Right atrium auricular region (tissue), 2 donors: ENCODE measurements around the gene GABRG3. TPM values are rescaled to one million over a fixed set of nuclear protein-coding genes. Genes with fewer than 3 reads are reported as not detected.
A peak's percentile ranks its signal among the peaks of the same experiment; 100 is the strongest.

Source experiments
- DNase-seq: peaks from one replicate; pipeline ENCODE4 v3.0.0-alpha.2; 2019; ENCODE audit warnings: low spot score
- H3K27ac ChIP-seq, 2 donors: fragments of 200-600 bp; sonication (generic); 1 replicate in 1 of 2; 2 replicates in 1 of 2; pipeline ENCODE4 v1.5.1; 2016 to 2019
- H3K27me3 ChIP-seq, 2 donors: fragments of 200-600 bp; sonication (generic); one replicate each; pipeline versions ENCODE4 v1.5.1 to v1.6.0; 2017 to 2019
- H3K36me3 ChIP-seq: fragments of 200-600 bp; sonication (generic); one replicate; pipeline ENCODE4 v1.5.1; 2016
- H3K4me1 ChIP-seq, 2 donors: fragments of 200-600 bp; sonication (generic); one replicate each; pipeline versions ENCODE4 v1.5.1 to v1.6.0; 2017 to 2019
- H3K4me3 ChIP-seq, 2 donors: fragments of 200-600 bp; sonication (generic); 1 replicate in 1 of 2; 2 replicates in 1 of 2; pipeline ENCODE4 v1.5.1; 2017 to 2019; ENCODE audit warnings: mild to moderate bottlenecking in 1 of 2, moderate library complexity in 1 of 2
- H3K9me3 ChIP-seq, 2 donors: fragments of 200-600 bp; sonication (generic); one replicate each; pipeline ENCODE4 v1.5.1; 2019
- CTCF ChIP-seq, 2 donors: fragments of 200-600 bp; sonication (generic); IDR thresholded peaks; one replicate each; pipeline ENCODE4 v1.5.1; 2019; ENCODE audit warnings: antibody characterized with exemption in 2 of 2
- total RNA-seq, 2 donors: library from RNA; depleted of rRNA; stranded (reverse); fragments of >200 nt; gene quantifications; one replicate each; pipeline ENCODE4 v1.1.0, GENCODE V29; 2016

The GABRG3 gene
- total RNA-seq, 2 donors from 2014 or later = not detected

GRCh38 chr15:27042646-27043045, 71.7 kb downstream of the GABRG3 start:
- Histone ChIP-seq H3K4me1 (no peaks in the 10 kb centered on the region), H3K4me3 (no peak overlapping the region), H3K36me3 (no peaks in the 10 kb centered on the region), H3K27me3 (no peaks in the 10 kb centered on the region), H3K9me3 (no peaks in the 10 kb centered on the region), H3K27ac (no peak overlapping the region)
- peak; percentile 36 for DNase-seq
- TF ChIP-seq CTCF (IDR thresholded peaks at IDR 0.05) = no peak

- H3K27ac ChIP-seq = no peak overlapping the region
- TF ChIP-seq CTCF (IDR thresholded peaks at IDR 0.05) = no peak
- no peak for DNase-seq
- H3K36me3 ChIP-seq = no peaks in the 10 kb centered on the region
- H3K27me3 ChIP-seq = no peaks in the 10 kb centered on the region
- no peaks in the 10 kb centered on the region for H3K9me3 ChIP-seq
- H3K4me3 ChIP-seq = no peak overlapping the region
- no peaks in the 10 kb centered on the region for H3K4me1 ChIP-seq
These were observed 72.8 kb downstream of the GABRG3 start for GRCh38 chr15:27043770-27044169.

- TF ChIP-seq CTCF (IDR thresholded peaks at IDR 0.05) = no peak
- H3K4me3 ChIP-seq = no peak overlapping the region
- H3K9me3 ChIP-seq = no peaks in the 10 kb centered on the region
- H3K27ac ChIP-seq = no peak overlapping the region
- H3K36me3 ChIP-seq = no peaks in the 10 kb centered on the region
- no peaks in the 10 kb centered on the region for H3K27me3 ChIP-seq
- no peaks in the 10 kb centered on the region for H3K4me1 ChIP-seq
- DNase-seq = no peak
These were observed 74.8 kb downstream of the GABRG3 start for GRCh38 chr15:27045796-27046195.

- no peak overlapping the region for H3K4me3 ChIP-seq
- no peaks in the 10 kb centered on the region for H3K27me3 ChIP-seq
- H3K36me3 ChIP-seq = no peaks in the 10 kb centered on the region
- DNase-seq = no peak
- no peaks in the 10 kb centered on the region for H3K9me3 ChIP-seq
- H3K4me1 ChIP-seq = no peaks in the 10 kb centered on the region
- TF ChIP-seq CTCF (IDR thresholded peaks at IDR 0.05) = no peak
- H3K27ac ChIP-seq = no peak overlapping the region
These were observed 75.9 kb downstream of the GABRG3 start for GRCh38 chr15:27046880-27047279.

- Histone ChIP-seq H3K27me3 (no peaks in the 10 kb centered on the region), H3K4me1 (no peaks in the 10 kb centered on the region), H3K36me3 (no peaks in the 10 kb centered on the region), H3K27ac (no peak overlapping the region), H3K4me3 (no peak overlapping the region), H3K9me3 (no peaks in the 10 kb centered on the region)
- no peak for TF ChIP-seq CTCF (IDR thresholded peaks at IDR 0.05)
- DNase-seq = no peak
These were observed 79.2 kb downstream of the GABRG3 start for GRCh38 chr15:27050163-27050562.

GRCh38 chr15:27054426-27054825, 83.4 kb downstream of the GABRG3 start:
- no peaks in the 10 kb centered on the region for H3K9me3 ChIP-seq
- no peaks in the 10 kb centered on the region for H3K4me1 ChIP-seq
- no peak overlapping the region for H3K4me3 ChIP-seq
- no peak for DNase-seq
- no peak overlapping the region for H3K27ac ChIP-seq
- TF ChIP-seq CTCF (IDR thresholded peaks at IDR 0.05) = no peak
- H3K27me3 ChIP-seq = no peaks in the 10 kb centered on the region
- no peaks in the 10 kb centered on the region for H3K36me3 ChIP-seq
